GM12878 (cell line): ENCODE measurements around the gene GEMIN5. TPM values are rescaled to one million over a fixed set of nuclear protein-coding genes. Genes with fewer than 3 reads are reported as not detected.

Source experiments
- ATAC-seq: fragments of 200-7000 bp; cut with Tn5 transposase; 3 replicates; pipeline ENCODE4 v1.9.1; 2020; ENCODE audit warnings: mild to moderate bottlenecking, moderate library complexity
- BruUV-seq: library from RNA; stranded (reverse); fragments of 400-500 nt; replicated peaks from 2 replicates; lab custom pipeline; 2021; lab: Mats Ljungman, UMichigan
- CTCF ChIA-PET: fragments of 300-600 bp; sonication (Branson Sonifier 250); formaldehyde crosslinking; extraction: SDS; loops from one replicate; lab custom pipeline; 2021; ENCODE audit warnings: inconsistent platforms; lab: Yijun Ruan, JAX
- POLR2A ChIA-PET: fragments of 350-600 bp; formaldehyde crosslinking; extraction: SDS; loops from one replicate; lab custom pipeline; 2021; ENCODE audit warnings: inconsistent platforms; lab: Charles Lee
- RAD21 ChIA-PET: fragments of 300-600 bp; sonication (Branson Sonifier 250); formaldehyde crosslinking; loops from one replicate; lab custom pipeline; 2023; ENCODE audit warnings: antibody characterized with exemption; ENCODE audit not compliant: unreplicated experiment; lab: Charles Lee
- SMC1A ChIA-PET: fragments of 300-600 bp; sonication (Branson Sonifier 250); formaldehyde crosslinking; loops from one replicate; lab custom pipeline; 2023; ENCODE audit not compliant: unreplicated experiment, uncharacterized antibody; lab: Charles Lee
- DNase-seq: peaks from one replicate; pipeline ENCODE4 v3.0.0-alpha.2; 2011; ENCODE audit warnings: low read depth, low spot score
- FAIRE-seq: peaks from 3 replicates; lab custom pipeline; 2011; peaks lifted over from hg19 to GRCh38; lab: Jason Lieb, UNC
- H2AFZ ChIP-seq: 2 replicates; pipeline ENCODE4 v1.6.0; 2011; ENCODE audit warnings: low read depth, low read length, control low read depth; ENCODE audit not compliant: control insufficient read depth
- H3K27ac ChIP-seq: 2 replicates; pipeline ENCODE4 v1.5.1; 2011; ENCODE audit warnings: control low read depth; ENCODE audit not compliant: control insufficient read depth, insufficient read depth
- H3K27me3 ChIP-seq, 2 experiments: replicated peaks in 1 of 2; 2 replicates each; pipeline versions ENCODE4 v1.6.0 to v1.6.1; 2011; ENCODE audit warnings: low read length in 1 of 2; ENCODE audit not compliant: control insufficient read depth in 2 of 2, insufficient read depth in 2 of 2
- H3K36me3 ChIP-seq, 2 experiments: 2 replicates each; pipeline ENCODE4 v1.5.1; 2011; ENCODE audit warnings: low read length in 1 of 2; ENCODE audit not compliant: control insufficient read depth in 2 of 2, insufficient read depth in 2 of 2
- H3K4me1 ChIP-seq: 2 replicates; pipeline ENCODE4 v1.6.1; 2011; ENCODE audit warnings: mild to moderate bottlenecking, low read length, moderate library complexity, mixed read lengths; ENCODE audit not compliant: control insufficient read depth, insufficient read depth
- H3K4me2 ChIP-seq: 2 replicates; pipeline ENCODE4 v1.6.0; 2011; ENCODE audit warnings: control low read depth; ENCODE audit not compliant: control insufficient read depth, insufficient read depth
- H3K4me3 ChIP-seq: fragments of 200-600 bp; sonication (generic); 2 replicates; pipeline ENCODE4 v1.5.1; 2016
- H3K79me2 ChIP-seq: 2 replicates; pipeline ENCODE4 v1.6.0; 2011; ENCODE audit warnings: low read length; ENCODE audit not compliant: control insufficient read depth, insufficient read depth
- H3K9ac ChIP-seq: 2 replicates; pipeline ENCODE4 v1.8.0; 2011; ENCODE audit warnings: low read length, control low read depth, mixed read lengths; ENCODE audit not compliant: control insufficient read depth, insufficient read depth
- H3K9me3 ChIP-seq: replicated peaks from 3 replicates; pipeline ENCODE4 v1.5.1; 2011; ENCODE audit warnings: mild to moderate bottlenecking, low read length; ENCODE audit not compliant: control insufficient read depth, insufficient read depth
- H4K20me1 ChIP-seq: 2 replicates; pipeline ENCODE4 v1.6.0; 2011; ENCODE audit not compliant: control insufficient read depth, insufficient read depth
- EP300 ChIP-seq, 2 experiments: fragments of 150-350 bp in 1 of 2; IDR thresholded peaks; 2 replicates each; pipeline ENCODE4 v1.6.1; 2011 to 2012; ENCODE audit warnings: low read depth in 2 of 2, low read length in 2 of 2, borderline replicate concordance in 1 of 2, improper control_type of control experiment in 1 of 2, inconsistent platforms in 1 of 2; ENCODE audit not compliant: control insufficient read depth in 1 of 2
- FOXM1 ChIP-seq: IDR thresholded peaks from 2 replicates; pipeline ENCODE4 v1.6.1; 2012; ENCODE audit warnings: low read depth, mild to moderate bottlenecking, inconsistent platforms, low read length, moderate library complexity
- IKZF1 ChIP-seq: fragments of 450-650 bp; conservative IDR thresholded peaks from 2 replicates; pipeline ENCODE4 v1.6.1; 2017; ENCODE audit warnings: antibody characterized with exemption, mild to moderate bottlenecking
- KAT2A ChIP-seq: conservative IDR thresholded peaks from 2 replicates; pipeline ENCODE4 v1.6.1; 2011; ENCODE audit warnings: low read depth, low read length; ENCODE audit not compliant: control insufficient read depth
- MTA3 ChIP-seq: IDR thresholded peaks from 2 replicates; pipeline ENCODE4 v1.6.1; 2012; ENCODE audit warnings: low read length, inconsistent platforms, borderline replicate concordance
- NKRF ChIP-seq: fragments of 450-650 bp; conservative IDR thresholded peaks from 2 replicates; pipeline ENCODE4 v1.6.1; 2017; ENCODE audit warnings: mild to moderate bottlenecking, moderate library complexity
- NR2C1 ChIP-seq: fragments of 450-650 bp; IDR thresholded peaks from 2 replicates; pipeline ENCODE4 v1.6.1; 2017; ENCODE audit warnings: antibody characterized with exemption, mild to moderate bottlenecking, moderate library complexity
- TCF12 ChIP-seq: IDR thresholded peaks from 2 replicates; pipeline ENCODE4 v1.6.1; 2011; ENCODE audit warnings: low read depth, mild to moderate bottlenecking, low read length
- YY1 ChIP-seq: IDR thresholded peaks from 2 replicates; pipeline ENCODE4 v1.6.1; 2011; ENCODE audit warnings: low read depth, mild to moderate bottlenecking, low read length
- ZBTB4 ChIP-seq: fragments of 450-650 bp; formaldehyde crosslinking; IDR thresholded peaks from 2 replicates; pipeline ENCODE4 v1.4.0; 2022; ENCODE audit warnings: mild to moderate bottlenecking, moderate library complexity
- ZNF274 ChIP-seq: IDR thresholded peaks from one replicate; pipeline ENCODE4 v1.8.0; 2011; ENCODE audit not compliant: insufficient read length, insufficient read depth
- WGBS: methylation state at CpG from one replicate; pipeline ENCODE4 v1.1.6; 2016; ENCODE audit warnings: low lambda C conversion rate; ENCODE audit not compliant: insufficient replicate concordance, insufficient coverage; ENCODE audit errors: missing lambda C conversion rate; 5-methylcytosine and 5-hydroxymethylcytosine counted together
- in situ Hi-C: fragments of 300-500 bp; cut with MboI; formaldehyde crosslinking; loops from 9 replicates; pipeline ENCODE4 v1.14.3; 2018; ENCODE audit warnings: mixed read lengths
- intact Hi-C: fragments of 100-400 bp; cut with micrococcal nuclease; formaldehyde crosslinking; loops from one replicate; pipeline ENCODE4 v1.14.2; 2022; ENCODE audit not compliant: unreplicated experiment
- polyA plus RNA-seq, 11 experiments: library from polyadenylated mRNA; depleted of rRNA in 4 of 11; unstranded in 6 of 11; stranded (reverse) in 5 of 11; fragments of >200 nt; fragmentation: Nextera tagmentation in 4 of 11; fragmentation: Illumina TruSeq in 1 of 11; extraction: Ambion mirVana in 4 of 11; extraction: Trizol in 1 of 11; gene quantifications; 1 replicate in 1 of 11; 2 replicates in 10 of 11; pipeline versions ENCODE4 v1.2.1 to v1.2.3, GENCODE V29; 2011 to 2016; ENCODE audit warnings: inconsistent platforms in 2 of 11, missing spikeins in 2 of 11, low read depth in 1 of 11
- total RNA-seq, 4 experiments: library from RNA; depleted of rRNA in 3 of 4; stranded (reverse); fragments of >200 nt in 3 of 4; fragmentation: Illumina TruSeq in 1 of 4; extraction: Trizol in 1 of 4; gene quantifications; 2 replicates each; pipeline versions ENCODE4 v1.2.1 to v1.2.3, GENCODE V29; 2013 to 2021
- TF ChIP-seq, protein P1 (sequence below): IDR thresholded peaks from 2 replicates; pipeline ENCODE4 v1.6.1; 2011; ENCODE audit warnings: borderline replicate concordance, low read depth, mild to moderate bottlenecking, moderate library complexity, mixed read lengths, low read length; ENCODE audit not compliant: insufficient read depth; ENCODE audit errors: extremely low read length
- TF ChIP-seq, protein P2 (sequence below): fragments of 450-650 bp; IDR thresholded peaks from 2 replicates; pipeline ENCODE4 v1.6.1; 2014; ENCODE audit warnings: mild to moderate bottlenecking

GEMIN5 gene
- total and polyA plus RNA-seq, 10 of the 15 experiments (the other 5 are each of a cell fraction or from before 2014, with no cell fraction given), result 6.3 to 29.8 (median 23.3) TPM

DNA sequence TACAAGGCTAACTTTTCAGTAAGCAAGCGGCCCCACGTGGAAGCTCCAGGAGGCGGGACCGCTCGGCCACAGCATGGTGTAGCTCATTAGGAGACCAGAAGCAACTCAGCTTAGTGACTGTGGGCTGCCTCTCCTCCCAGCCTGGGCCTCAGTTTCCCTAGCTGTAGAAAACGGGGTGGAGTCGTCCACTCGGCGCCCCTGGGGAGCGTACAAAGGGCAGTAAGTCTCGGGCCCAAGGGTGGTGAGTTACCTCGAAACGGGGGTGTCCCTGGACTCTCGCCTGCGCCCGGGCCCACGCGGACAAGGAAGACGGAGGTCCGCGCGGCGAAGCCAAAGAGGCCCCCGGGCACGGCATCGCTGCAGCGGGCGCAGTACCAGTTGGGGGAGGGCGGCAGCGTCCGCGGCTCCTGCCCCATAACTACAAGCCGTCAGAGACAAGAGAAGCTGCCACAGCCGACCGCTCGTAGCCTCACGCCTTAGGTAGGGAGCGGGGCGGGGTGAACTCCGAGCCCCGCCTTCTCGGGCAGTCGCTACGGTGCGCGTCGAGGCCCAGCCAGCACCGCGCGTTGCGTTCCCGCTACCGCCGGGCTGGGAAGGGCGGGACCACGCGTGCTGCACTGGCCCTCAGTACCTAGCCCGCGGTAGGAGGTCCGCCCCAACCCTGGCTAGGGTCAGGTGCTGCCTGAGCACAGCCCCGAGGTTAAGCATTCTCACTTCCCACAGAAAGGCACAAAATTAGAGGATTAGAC, at the start of gene GEMIN5 (continued):
- TF ChIP-seq NKRF (peak; percentile 80), YY1 (peak; percentile 73), IKZF1 (peak; percentile 75), TCF12 (peak; percentile 30; the same call in 1 of the 2 replicates), NR2C1 (no peak)

DNA sequence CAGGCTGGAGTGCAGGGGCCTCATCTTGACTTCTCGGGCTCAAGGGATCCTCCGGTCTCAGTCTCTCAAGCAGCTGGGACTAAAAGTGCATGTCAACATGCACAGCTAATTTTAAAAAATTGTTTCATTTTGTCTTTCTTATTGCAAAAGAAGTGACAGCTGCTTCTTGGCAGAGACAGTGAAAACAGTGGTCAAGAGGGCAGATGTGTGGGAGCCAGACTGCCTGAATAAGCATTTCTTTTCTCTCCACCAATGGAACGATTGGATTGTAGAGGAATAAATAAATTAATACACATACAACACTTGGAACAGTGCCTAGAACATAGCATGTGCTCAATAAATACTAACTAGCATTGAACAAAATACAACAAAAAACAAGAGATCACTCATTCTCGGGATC, 48.1 kb upstream of the GEMIN5 start:
- intact Hi-C loops, result no loop called here
- Histone ChIP-seq H3K36me3 (no peaks in the 10 kb centered on the region), H3K9ac (no peak overlapping the region), H3K9me3 (no peaks in the 10 kb centered on the region), H3K27me3 (no peaks in the 10 kb centered on the region; a peak in 1 of 4 replicates), H2AFZ (no peak overlapping the region), H4K20me1 (no peaks in the 10 kb centered on the region), H3K4me2 (no peak overlapping the region), H3K27ac (no peak overlapping the region), H3K4me1 (no peaks in the 10 kb centered on the region), H3K79me2 (no peaks in the 10 kb centered on the region), H3K4me3 (no peak overlapping the region)
- DNase-seq (no peak), FAIRE-seq (no peak), ATAC-seq (no peak)
- RAD21 ChIA-PET, result no interaction called here
- no TSS peak for BruUV-seq
- POLR2A ChIA-PET, result no interaction called here
- SMC1A ChIA-PET, result no interaction called here
- in situ Hi-C loops, result no loop called here
- CTCF ChIA-PET, result interaction anchor here (3.2 kb wide), 1 partner anchor 14 kb away, joined by 9 read pairs; no protein-coding TSS in a partner anchor
- 61% methylated on average over 4 of the region's 4 CpGs for WGBS
- TF ChIP-seq ZNF274 (no peak), EP300 (IDR thresholded peaks at IDR 0.05; ENCODE audit: borderline replicate concordance in 1 of 2, control insufficient read depth in 1 of 2, low read depth in 2 of 2, low read length in 2 of 2) (no peak), MTA3 (no peak), FOXM1 (no peak), ZBTB4 (CRISPR knock-in tag) (no peak), KAT2A (no peak)
- TF ChIP-seq, protein P1, sequence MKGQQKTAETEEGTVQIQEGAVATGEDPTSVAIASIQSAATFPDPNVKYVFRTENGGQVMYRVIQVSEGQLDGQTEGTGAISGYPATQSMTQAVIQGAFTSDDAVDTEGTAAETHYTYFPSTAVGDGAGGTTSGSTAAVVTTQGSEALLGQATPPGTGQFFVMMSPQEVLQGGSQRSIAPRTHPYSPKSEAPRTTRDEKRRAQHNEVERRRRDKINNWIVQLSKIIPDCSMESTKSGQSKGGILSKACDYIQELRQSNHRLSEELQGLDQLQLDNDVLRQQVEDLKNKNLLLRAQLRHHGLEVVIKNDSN, result no peak
- TF ChIP-seq, protein P2, sequence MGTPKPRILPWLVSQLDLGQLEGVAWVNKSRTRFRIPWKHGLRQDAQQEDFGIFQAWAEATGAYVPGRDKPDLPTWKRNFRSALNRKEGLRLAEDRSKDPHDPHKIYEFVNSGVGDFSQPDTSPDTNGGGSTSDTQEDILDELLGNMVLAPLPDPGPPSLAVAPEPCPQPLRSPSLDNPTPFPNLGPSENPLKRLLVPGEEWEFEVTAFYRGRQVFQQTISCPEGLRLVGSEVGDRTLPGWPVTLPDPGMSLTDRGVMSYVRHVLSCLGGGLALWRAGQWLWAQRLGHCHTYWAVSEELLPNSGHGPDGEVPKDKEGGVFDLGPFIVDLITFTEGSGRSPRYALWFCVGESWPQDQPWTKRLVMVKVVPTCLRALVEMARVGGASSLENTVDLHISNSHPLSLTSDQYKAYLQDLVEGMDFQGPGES, result no peak
